Mucosa of rectum (tissue), 2 donors: Measurements from ENCODE around the gene SMIM8.

Experiments used
- H3K27ac ChIP-seq, 2 donors: one replicate each; pipeline ENCODE4 v1.7.0; 2013; ENCODE audit warnings: inconsistent platforms in 2 of 2, low read depth in 2 of 2, low read length in 2 of 2
- H3K27me3 ChIP-seq, 2 donors: one replicate each; pipeline ENCODE4 v1.7.0; 2013; ENCODE audit warnings: low read length in 2 of 2; ENCODE audit not compliant: control insufficient read depth in 2 of 2, insufficient read depth in 2 of 2
- H3K36me3 ChIP-seq, 2 donors: one replicate each; pipeline ENCODE4 v1.7.0; 2013; ENCODE audit warnings: low read length in 2 of 2; ENCODE audit not compliant: control insufficient read depth in 2 of 2, insufficient read depth in 2 of 2
- H3K4me1 ChIP-seq, 2 donors: one replicate each; pipeline ENCODE4 v1.7.0; 2013; ENCODE audit warnings: low read length in 2 of 2, mild to moderate bottlenecking in 1 of 2; ENCODE audit not compliant: control insufficient read depth in 2 of 2, insufficient read depth in 2 of 2
- H3K4me3 ChIP-seq, 2 donors: one replicate each; pipeline ENCODE4 v1.7.0; 2013; ENCODE audit warnings: low read length in 2 of 2
- H3K9ac ChIP-seq, 2 donors: one replicate each; pipeline ENCODE4 v1.7.0; 2013; ENCODE audit warnings: low read length in 2 of 2, low read depth in 1 of 2, mild to moderate bottlenecking in 1 of 2
- H3K9me3 ChIP-seq, 2 donors: one replicate each; pipeline ENCODE4 v1.7.0; 2013; ENCODE audit warnings: low read length in 2 of 2; ENCODE audit not compliant: control insufficient read depth in 2 of 2
- donor health status: healthy.
- donor health status: Normal muscosa, but diverticular disease.

SMIM8 gene, protein sequence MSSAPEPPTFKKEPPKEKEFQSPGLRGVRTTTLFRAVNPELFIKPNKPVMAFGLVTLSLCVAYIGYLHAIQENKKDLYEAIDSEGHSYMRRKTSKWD

DNA sequence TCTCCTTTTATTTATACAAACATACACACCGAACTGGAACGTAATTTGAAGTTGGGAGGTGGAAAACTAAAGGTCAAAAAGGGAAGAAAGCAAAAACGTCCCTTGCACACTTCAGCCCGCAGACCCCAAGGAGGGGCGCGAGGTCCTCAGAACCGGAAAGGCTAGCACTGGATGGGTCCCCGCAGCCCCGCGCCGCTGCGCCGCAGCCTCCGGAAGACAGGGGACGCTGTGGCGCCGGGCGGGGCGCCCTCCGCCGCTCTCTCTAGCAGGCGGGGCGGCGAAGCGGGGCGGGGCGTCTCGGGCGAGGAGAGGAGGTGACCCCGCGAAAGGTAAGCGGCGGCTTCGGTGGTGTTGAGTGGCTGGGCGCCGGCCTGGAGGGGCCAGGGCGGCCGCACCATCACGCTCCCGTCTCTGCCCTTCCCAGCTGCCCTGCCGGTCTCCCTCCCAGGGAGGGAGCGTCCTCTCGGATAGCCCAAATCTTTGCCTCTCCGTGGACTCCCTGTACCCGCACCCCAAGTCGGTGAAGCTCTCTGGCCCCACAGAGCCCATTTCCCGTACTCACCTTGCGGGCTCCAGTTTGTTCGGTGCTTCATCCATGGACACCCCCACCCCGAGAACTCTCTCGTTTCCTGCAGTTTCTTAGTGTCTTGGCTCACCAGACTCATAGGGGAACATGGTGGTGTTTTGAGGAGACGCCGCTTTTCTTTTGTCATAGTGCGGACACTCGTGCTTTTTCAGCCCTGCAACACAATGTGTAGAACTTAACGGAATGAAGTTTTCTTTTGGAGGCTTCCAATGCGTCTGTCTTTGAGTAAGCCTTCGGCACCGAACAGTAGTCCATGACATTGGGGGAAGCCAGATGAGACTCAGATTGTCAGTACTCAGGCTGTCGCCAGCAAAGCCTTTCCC is at the start of gene SMIM8:
Gene SMIM8, plus strand, starts transcription at position 285 of the 909 bp plus-strand sequence. CDS start 14,444 bp downstream, outside the sequence.
- Histone ChIP-seq H3K4me3 (peak within 1 kb of the TSS; percentile 97 to 99), H3K4me1 (peaks cover 0 to 3% of the 10 kb centered on the region in 2 donors), H3K36me3 (no peaks in the 10 kb centered on the region), H3K9me3 (no peaks in the 10 kb centered on the region), H3K9ac (peak within 1 kb of the TSS; percentile 88 to 96), H3K27me3 (no peaks in the 10 kb centered on the region), H3K27ac (peak within 1 kb of the TSS; percentile 68 to 79)

DNA sequence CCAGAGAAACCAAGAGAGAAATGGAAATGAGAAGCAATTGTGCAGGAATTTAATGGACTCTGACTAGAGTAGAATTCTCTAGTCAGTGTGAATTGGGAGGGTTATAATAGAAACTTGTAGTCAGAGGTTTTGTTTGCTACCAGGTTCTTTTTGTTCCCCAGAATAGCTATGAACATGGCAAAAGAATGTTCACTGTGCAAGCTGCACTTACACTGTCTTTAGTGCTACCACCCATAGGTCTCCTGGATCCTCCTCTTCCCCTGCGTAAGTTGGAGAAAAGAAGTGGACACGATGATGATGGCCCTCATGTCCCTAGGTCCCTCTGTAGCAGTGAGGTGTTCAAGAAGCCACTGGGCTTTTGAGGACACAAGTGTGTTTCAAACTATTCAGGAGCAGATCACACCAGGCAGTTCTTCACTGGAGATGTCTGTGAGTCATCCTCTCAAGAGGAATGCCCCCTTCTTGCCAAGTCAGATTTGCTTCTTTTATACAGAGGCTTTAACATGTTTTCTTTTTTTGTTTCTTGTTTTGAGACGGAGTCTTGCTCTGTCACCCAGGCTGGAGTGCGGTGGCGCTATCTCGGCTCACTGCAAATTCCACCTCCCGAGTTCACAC is 47.6 kb upstream of the SMIM8 start:
- Histone ChIP-seq H3K27ac (no peak overlapping the region), H3K4me1 (no peaks in the 10 kb centered on the region), H3K36me3 (no peaks in the 10 kb centered on the region), H3K4me3 (no peak overlapping the region), H3K9ac (no peak overlapping the region), H3K27me3 (no peaks in the 10 kb centered on the region), H3K9me3 (no peaks in the 10 kb centered on the region)

DNA sequence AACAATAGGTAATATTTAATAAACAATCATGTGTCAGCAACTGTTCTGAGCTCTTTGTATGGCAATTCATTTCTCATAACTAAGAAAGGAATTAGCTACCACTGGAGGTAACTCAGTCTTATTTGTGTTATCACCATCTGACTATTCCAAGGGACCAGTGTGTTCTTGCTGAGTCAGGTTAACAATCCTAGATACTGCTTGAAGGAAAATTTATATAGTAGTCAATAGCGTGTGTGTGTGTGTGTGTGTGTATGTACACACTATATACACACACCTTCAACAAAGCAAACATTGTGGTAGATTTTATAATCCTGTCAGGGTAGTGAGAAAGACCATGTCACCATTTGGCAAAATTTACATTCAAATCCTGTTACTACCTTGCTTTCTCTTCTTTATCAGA is 45.8 kb upstream of the SMIM8 start:
- H3K27ac ChIP-seq = no peak overlapping the region
- H3K27me3 ChIP-seq = no peaks in the 10 kb centered on the region
- no peaks in the 10 kb centered on the region for H3K9me3 ChIP-seq
- no peaks in the 10 kb centered on the region for H3K4me1 ChIP-seq
- H3K36me3 ChIP-seq = no peaks in the 10 kb centered on the region
- H3K9ac ChIP-seq = no peak overlapping the region
- H3K4me3 ChIP-seq = no peak overlapping the region

DNA sequence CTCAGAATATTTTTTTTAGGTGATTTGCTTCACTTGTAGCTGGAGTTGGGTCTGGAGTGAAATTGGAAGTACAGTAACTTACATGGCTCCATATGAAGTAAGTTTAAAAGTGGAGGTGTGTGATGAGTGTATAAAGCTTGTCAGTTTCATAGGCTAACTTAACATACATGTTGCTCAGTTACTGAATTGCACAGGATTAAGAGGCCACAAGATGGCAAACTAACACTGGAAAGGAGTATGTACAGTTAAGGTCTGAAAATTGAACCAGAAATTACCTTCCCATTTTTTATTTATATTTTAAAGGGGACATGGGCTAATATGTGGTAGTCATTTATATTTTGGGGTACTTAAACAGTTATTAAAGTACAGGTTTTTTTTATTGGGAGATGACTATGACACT is 45.3 kb upstream of the SMIM8 start:
- no peak overlapping the region for H3K4me3 ChIP-seq
- H3K4me1 ChIP-seq = no peaks in the 10 kb centered on the region
- H3K27ac ChIP-seq = no peak overlapping the region
- no peak overlapping the region for H3K9ac ChIP-seq
- no peaks in the 10 kb centered on the region for H3K9me3 ChIP-seq
- no peaks in the 10 kb centered on the region for H3K27me3 ChIP-seq
- H3K36me3 ChIP-seq = no peaks in the 10 kb centered on the region

DNA sequence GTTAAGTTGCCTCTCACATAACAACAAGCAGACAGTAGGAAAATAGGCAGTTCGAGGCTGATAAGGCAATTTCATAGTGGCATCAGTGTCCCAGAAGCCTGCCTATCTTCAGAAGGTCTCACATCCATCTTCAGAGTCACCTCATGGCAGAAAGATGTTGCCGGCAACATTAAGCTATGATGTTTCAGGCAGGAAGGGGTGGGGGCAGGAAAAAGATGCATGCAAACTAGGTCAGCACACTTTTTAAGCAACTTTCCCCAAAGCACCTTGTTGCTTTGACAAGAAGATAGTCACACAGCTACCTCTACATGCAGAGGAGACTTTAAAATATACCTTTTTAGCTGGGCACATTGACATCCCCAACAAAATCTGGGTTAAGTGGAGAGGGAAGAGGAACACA is 43.2 kb upstream of the SMIM8 start:
- no peaks in the 10 kb centered on the region for H3K36me3 ChIP-seq
- H3K4me1 ChIP-seq = no peaks in the 10 kb centered on the region
- no peak overlapping the region for H3K9ac ChIP-seq
- H3K27me3 ChIP-seq = no peaks in the 10 kb centered on the region
- no peak overlapping the region for H3K27ac ChIP-seq
- H3K4me3 ChIP-seq = no peak overlapping the region
- no peaks in the 10 kb centered on the region for H3K9me3 ChIP-seq

DNA sequence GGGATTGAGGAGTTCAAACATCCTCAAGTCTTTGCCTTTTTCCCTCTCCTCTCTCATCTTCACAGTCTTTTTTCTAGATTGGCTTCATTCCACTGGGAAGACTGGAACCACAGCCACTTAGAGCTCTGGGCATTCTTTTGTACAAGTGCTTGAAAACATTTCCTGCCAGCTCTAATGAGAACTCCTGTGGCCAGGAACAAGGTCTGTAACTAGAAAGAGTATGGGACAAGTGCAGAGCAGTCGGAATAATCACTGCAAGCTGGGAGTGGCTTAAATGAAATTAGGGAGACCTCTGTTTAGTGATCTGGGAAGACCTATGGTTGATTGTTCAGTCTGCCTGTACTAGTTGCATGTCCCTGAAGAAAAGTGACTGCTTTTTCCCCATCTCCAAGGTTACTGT is 41.0 kb upstream of the SMIM8 start:
- Histone ChIP-seq H3K27me3 (no peaks in the 10 kb centered on the region), H3K4me1 (no peaks in the 10 kb centered on the region), H3K4me3 (no peak overlapping the region), H3K36me3 (no peaks in the 10 kb centered on the region), H3K9me3 (no peaks in the 10 kb centered on the region), H3K27ac (no peak overlapping the region), H3K9ac (no peak overlapping the region)

DNA sequence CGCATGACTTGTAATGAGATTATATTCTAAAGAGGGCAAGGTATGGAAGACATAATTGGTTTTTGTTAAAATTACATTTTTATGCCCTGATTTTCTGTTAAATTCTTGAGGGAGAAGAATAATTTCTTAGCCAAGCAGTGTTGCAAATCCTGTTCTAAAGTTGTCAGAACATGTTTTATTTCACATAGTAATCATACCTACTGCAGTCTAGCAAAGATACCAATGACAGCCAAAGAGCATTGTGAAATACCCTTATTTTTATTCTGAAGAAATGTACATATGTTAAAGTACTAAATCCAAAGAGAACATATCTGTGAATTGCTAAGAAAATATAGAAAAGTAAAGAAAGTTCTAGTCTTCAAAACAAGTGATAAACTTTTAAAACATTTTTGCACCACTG is 39.6 kb upstream of the SMIM8 start:
- H3K4me1 ChIP-seq = no peaks in the 10 kb centered on the region
- no peaks in the 10 kb centered on the region for H3K9me3 ChIP-seq
- H3K4me3 ChIP-seq = no peak overlapping the region
- no peaks in the 10 kb centered on the region for H3K27me3 ChIP-seq
- no peak overlapping the region for H3K27ac ChIP-seq
- H3K9ac ChIP-seq = no peak overlapping the region
- H3K36me3 ChIP-seq = no peaks in the 10 kb centered on the region

DNA sequence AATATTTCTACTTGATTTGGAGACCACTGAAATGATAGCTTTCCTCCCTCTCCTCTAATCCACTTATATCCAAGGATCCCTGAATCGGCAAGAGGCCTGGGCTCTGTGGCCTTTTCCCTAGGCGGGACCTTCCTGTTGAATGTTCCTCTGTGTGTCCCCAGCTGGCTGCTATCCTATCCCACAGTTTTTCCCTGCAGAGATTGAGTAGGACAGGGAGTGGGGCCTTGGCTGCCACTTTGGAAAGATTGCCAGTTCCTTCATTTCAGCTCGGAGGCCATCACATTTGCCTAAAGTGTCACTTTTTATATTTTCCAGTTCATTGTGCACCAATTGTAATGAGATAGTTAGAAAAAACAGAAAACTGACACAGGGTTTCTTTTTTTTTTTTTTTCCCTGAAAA is 38.9 kb upstream of the SMIM8 start:
- no peaks in the 10 kb centered on the region for H3K36me3 ChIP-seq
- H3K9ac ChIP-seq = no peak overlapping the region
- no peak overlapping the region for H3K4me3 ChIP-seq
- H3K27me3 ChIP-seq = no peaks in the 10 kb centered on the region
- H3K4me1 ChIP-seq = no peaks in the 10 kb centered on the region
- H3K9me3 ChIP-seq = no peaks in the 10 kb centered on the region
- no peak overlapping the region for H3K27ac ChIP-seq

DNA sequence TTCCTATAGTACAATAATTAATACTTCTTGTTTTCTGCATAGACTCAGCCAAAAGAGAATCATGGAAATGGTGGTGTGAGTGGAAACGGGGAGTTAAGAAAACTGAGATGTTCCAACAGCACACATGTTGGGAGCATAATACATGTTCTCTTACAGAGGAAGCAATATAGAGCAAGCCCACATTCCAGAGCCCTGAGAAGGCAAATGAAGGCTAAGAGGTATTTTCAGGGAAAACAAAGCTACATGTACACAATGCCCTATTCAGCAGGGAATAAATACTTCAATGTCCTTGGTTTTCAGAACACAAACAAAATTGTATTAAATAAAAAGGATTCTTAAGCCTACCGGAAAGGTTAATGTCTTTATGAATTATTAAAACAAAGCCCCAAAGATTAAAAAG is 35.1 kb upstream of the SMIM8 start:
- Histone ChIP-seq H3K9ac (no peak overlapping the region), H3K9me3 (no peaks in the 10 kb centered on the region), H3K27me3 (no peaks in the 10 kb centered on the region), H3K4me1 (no peaks in the 10 kb centered on the region), H3K36me3 (no peaks in the 10 kb centered on the region), H3K4me3 (no peak overlapping the region), H3K27ac (no peak overlapping the region)

DNA sequence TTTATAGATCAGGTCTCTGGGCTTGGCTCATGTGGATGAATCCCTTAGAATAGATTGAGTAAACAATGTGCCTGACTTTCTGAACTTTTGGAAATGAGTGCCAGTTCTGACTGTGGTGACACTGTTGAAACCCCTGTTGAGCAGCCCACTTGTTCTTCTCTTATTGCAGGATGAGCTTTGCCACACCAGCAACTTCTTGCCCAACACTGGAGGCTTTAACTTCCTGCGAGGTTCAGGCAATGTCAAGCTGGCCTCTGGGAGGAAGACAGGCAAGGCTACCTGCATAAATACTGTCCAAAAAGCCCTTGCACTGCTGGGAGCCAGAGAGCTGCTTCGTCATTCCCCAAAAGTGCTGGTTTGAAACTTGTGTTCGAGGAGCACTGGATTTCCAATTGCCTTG is 32.8 kb upstream of the SMIM8 start:
- Histone ChIP-seq H3K27me3 (no peaks in the 10 kb centered on the region), H3K27ac (no peak overlapping the region), H3K4me3 (no peak overlapping the region), H3K4me1 (no peaks in the 10 kb centered on the region), H3K9me3 (no peaks in the 10 kb centered on the region), H3K9ac (no peak overlapping the region), H3K36me3 (no peaks in the 10 kb centered on the region)
